HG03103 (cell line): ENCODE measurements around the gene ATG16L1.

ENCODE experiments used
- ATAC-seq: cut with Tn5 transposase; IDR thresholded peaks from one replicate; pipeline ENCODE4 v1.9.1; 2021; ENCODE audit warnings: low read depth; ENCODE audit not compliant: unreplicated experiment

The ATG16L1 gene

GRCh38 chr2:233256048-233256447 lies 4.6 kb downstream of the ATG16L1 start:
- ATAC-seq = no peak

GRCh38 chr2:233258211-233258610 lies 6.7 kb downstream of the ATG16L1 start:
- no peak for ATAC-seq

DNA sequence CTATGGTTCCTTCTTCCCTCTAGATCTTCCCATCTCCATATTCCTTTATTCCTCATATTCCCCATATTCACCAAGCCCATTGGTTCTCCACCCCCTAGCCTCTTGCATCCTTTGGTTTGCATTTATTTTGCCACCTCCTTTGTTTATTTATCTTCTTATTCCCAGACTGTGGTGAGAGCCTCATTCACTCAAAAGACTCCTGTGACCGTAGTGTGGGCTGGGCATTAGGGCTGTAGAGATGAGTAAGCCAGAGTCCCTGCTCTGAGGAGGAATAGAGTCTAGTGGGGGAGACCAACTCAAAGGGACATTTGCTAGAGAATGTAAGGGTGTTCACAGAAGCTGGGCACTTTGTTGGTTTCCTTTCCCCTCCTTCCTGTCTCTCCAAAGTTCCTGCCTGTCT lies 8.3 kb downstream of the ATG16L1 start:
- no peak for ATAC-seq

DNA sequence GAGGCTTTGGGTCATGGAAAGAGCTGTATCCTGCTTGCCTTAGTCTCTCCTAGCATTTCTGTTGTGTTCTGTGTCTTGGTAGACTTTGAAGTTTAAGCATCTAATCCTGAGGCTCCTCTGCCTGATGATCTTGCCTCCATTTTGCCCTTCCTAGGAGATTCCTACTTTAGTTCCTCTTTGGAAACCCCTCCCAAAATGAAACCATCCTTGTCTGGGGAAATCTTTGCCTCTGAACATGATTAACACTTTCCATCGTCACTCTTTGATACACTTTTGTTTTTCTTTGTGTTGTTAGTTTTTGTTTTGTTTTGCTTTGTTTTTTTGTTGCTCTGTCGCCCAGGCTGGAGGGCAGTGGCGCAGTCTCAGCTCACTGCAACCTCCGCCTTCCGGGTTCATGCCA lies 9.2 kb downstream of the ATG16L1 start:
- ATAC-seq = no peak

DNA sequence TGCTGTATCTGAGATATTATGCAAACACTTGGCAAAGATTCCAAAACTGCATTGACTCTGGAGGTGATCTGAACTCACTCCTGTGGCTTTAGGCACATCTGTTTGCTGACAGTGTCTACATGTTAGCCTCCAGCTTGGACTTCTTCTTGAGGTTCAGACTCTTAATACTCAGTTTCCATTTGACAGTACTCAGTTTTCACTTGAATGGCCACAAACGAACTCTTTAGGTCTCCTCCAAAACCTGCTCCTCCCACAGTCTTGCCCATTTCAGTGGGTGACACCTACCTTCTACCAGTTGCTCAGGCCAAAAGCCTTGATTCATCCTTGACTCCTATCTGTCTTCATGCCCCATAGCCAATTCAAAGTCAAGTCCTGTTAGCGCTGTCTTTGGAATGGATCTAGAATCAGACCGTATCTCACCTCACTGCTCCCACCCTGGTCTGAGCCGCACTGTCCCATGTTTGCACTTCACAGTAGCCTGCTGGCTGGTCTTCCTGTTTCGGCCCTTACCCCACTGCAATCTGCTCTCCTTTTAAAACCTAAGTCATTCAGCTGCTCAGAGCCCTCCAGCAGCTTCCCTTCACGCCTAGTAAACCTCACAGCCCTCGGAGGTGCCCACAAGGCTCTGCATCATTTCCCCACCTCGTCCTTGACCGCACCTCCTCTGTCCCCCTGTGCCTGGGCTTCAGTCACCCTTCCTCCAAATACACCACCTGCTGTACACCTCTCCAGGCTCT lies 10.5 kb downstream of the ATG16L1 start:
- peak; percentile 61 for ATAC-seq

GRCh38 chr2:233262562-233262961 lies 11.1 kb downstream of the ATG16L1 start:
- no peak for ATAC-seq

- no peak for ATAC-seq
Measured at GRCh38 chr2:233263045-233263570, 11.6 kb downstream of the ATG16L1 start.

- ATAC-seq = no peak
Measured at GRCh38 chr2:233264667-233265066, 13.2 kb downstream of the ATG16L1 start.

GRCh38 chr2:233265899-233266431 lies 14.5 kb downstream of the ATG16L1 start:
- no peak for ATAC-seq

DNA sequence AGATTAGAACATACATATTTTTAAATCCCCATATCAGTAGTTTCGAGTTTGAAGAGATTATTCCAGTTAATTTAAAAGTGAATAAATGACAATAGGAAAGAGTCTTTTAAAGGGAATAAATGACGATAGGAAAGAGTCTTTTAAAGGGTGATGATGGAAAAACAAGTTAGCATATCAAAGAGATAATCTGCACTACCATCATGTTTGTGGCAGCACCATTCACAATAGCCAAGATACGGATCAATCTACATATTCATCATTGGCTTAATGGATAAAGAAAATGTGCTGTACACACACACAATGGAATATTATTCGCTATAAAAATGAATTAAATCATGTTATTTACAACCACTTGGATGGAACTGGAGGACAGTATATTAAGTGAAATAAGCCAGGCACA lies 15.0 kb downstream of the ATG16L1 start:
- ATAC-seq = no peak

DNA sequence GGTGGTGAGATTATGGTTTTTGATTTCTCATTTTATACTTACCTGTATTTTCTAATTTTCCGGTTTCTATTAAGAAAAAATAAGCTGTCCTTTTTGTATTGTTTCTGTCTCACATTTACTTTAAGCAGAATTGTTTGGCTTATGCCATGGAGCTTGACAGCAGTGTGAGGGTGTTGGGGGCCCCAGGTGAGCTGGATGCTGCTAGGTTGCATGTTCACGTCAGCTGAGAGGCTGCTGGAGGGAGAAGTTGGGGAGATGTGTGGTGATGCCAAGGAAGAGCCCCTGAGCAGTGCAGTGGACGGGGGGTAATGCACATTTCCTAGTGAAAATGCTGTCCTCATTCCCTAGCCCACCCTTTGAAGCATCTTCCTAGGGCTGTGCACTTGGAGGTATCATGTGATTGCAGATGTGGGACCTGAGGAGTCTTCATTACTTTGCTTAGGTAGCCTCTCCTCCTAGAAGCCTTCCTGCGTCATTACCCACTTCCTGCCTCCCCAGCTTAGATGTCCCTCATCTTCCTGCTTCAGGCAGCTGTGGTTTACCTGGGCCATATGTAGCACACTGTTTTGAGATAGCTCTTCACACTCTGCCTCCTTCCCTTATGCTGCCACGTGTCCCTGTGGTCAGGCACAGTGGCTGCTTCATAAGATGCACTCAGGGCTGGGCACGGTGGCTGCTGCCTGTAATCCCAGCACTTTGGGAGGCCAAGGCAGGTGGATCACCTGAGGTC lies 16.2 kb downstream of the ATG16L1 start:
- ATAC-seq = peak; percentile 67

DNA sequence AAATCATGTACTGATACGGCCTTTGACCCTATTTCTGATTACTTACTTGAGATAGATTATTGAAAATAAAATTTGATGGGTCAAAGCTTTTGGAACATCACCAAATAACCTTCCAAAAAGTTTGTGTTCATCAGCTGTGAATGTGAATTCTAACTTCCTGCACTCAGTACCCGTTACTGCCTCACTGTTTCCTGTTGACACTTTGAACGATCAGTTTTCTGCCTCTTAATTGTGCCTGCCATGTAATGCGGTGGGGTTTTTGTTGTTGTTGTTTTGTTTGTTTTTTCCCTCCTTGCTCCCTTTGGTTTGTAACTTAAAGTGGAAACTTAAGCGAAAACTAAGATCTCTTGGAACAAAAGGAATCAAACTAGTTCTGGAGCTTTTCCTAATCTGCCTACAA lies 18.9 kb downstream of the ATG16L1 start:
- ATAC-seq = no peak

- ATAC-seq = no peak
Measured at GRCh38 chr2:233270951-233271350, 19.5 kb downstream of the ATG16L1 start.

DNA sequence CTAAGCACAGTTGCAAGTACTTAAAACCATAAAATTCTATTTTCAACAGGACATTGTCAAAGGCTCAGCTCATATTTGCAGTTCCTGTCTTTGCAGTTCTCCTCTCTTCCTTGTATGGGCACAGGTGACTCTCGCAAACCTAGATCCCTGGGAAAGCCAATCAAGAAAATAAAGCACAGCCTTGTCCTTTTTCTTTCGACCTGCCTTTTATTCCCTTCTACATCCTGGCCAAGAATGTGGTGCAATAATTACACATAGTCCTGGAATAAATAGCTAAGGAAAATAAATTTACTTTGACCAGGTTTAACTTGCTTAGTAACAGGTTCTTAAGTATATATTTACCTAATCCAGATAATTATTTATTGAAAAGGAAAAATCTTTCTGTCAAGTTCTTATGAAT lies 20.2 kb downstream of the ATG16L1 start:
- no peak for ATAC-seq

GRCh38 chr2:233273120-233273519 lies 21.6 kb downstream of the ATG16L1 start:
- ATAC-seq = no peak

DNA sequence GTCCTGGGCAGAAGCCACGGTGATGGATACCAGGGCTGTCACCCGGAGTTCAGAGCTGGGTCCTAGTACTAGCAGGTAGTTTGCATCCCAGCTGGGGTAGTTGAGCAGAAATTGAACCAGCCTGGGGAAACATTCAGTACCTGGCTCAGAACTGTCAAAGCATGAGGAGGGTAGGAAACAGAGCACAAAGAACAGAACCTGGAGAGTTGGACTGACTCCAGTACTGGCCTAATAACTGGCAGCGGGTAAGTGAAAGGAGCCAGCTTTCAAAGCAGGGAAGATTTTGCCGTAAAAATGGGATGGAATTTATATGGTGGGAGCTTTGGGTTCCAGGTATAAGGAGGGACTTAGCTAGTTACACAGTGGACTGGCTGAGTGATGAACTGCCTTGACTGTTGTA lies 23.8 kb downstream of the ATG16L1 start:
- ATAC-seq = no peak

DNA sequence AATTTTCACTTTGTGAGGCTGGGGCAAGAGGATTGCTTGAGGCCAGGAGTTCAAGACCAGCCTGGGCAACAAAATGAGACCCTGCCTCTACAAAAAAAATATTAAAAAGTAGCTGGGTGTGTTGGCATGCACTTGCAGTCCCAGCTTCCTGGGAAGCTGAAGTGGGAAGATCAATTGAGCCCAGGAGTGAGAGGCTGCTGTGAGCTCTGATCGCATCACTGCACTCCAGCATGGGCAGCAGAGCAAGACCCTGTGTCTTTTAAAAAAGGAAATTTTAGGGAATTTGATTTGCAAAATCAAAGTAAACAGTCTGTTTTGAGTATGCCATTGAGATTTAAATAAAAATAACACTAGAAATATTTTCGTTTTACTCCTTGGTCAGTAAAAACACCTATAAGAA lies 27.4 kb downstream of the ATG16L1 start:
- no peak for ATAC-seq

GRCh38 chr2:233280114-233280693 lies 28.7 kb downstream of the ATG16L1 start:
- no peak for ATAC-seq

DNA sequence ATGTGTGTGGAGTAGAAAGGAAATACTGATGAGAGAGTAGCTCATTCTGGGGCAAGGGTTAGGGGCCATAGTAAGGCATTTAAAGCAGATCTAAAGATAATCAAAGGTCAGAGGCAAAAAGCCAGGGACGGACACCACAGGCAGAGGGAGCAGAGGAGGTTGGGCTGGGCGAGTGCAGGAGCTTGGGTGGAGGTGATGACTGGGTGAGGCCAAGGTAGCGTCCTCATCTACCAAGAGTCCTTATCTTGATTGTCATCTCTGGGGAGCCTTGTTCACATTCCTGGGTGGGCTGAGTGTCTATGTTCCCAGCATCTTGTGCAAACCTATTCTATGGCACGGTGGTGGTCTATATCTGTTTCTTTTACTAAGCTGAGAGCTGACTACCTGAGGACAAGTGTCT lies 30.1 kb downstream of the ATG16L1 start:
- ATAC-seq = no peak

- no peak for ATAC-seq
Measured at GRCh38 chr2:233281992-233282603, 30.6 kb downstream of the ATG16L1 start.

GRCh38 chr2:233285921-233286320 lies 34.4 kb downstream of the ATG16L1 start:
- ATAC-seq = no peak
